Measurements from ENCODE around the gene IGLL5.
"Not testable (repeated sequence)": the region's sequence is repeated elsewhere in the genome, so short reads cannot be mapped to it uniquely, and the experiment has no call there.

The IGLL5 gene

DNA sequence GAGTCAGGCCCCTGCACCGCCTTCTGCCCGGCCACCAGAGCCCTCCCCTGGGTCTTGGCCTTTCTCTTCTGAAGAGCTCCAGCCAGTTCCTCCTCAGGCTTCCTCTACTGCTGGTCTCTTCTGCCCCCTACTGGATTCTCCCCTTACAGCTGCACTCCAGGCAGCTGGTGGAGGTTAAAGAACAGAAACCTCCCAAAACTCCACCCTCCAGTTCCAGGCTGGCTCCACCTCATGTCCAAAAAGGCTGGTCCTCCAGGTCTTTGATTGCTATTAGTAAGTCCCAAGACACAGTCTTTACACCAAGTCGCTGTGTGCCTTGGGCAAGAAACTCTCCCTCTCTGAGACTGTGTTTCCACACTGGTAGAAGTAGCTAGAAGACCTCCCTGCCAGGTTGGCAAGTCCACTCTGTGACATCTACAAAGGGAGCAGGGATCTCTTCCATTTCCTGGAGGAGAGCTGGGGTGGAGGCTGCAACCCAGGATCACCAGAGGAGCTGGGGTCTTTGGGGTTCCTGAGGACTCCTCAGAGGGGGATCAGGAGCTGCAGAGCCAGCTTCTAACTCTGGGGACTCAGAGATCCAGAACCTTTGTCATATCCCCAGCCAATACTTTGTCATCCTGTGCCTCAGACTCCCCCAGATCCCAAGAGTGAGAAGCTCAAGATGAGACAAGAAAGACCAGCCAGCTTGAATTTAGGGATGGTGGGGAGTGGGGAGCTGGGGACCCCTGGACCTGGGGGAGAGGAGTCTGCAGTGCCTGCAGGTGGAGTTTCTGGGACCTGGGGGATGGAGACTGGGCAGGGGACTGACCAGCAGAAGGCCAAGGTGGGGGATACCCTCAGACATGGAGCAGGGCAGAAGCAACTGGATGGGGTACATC lies 3.4 kb upstream of the IGLL5 start:
- DNase-seq (ENCODE audit: low read depth): no peak

DNA sequence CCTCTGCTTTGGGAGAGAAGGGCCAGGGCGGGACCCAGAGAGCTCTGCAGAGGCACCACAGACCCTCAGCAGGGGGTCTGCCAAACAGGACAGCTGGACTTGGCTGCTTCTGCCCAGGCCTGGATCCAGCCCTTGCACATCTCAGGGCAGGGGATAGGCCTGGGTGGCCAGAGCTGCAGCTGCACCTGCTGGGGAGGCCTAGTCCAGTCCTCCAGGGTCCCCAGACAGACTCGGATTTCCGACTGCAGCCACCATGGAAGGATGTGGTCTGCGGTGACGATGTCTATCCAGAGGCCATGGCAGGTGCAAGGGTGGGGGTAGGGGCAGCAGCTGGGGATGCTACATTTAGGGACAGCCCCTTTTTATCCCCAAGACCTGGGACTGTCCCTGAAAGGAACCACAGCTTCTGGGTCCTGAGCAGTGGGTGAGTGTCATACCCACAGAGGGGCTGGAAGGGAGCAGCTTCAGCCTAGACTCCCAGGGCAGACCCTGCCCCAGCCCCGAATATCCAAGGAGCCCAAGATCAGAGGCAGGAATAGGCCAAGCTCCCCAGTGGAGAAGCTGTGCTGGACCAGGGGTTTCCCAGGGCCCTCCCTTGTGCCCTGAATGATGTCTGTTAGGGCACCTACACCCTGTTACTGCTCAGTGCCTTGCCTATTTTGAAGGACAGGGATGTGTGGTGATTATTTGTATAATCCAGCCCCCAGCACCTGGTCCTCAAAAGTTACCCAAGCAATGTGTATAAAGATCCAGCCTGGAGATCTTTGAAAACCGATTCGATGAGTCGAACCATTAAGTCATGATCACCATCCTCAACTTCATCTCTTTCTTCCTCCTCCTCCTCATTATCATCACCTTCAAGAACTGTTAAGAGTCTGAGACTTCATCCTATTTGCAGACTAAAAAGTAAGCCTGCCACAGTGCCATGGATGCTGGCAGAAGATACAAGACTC lies 2.5 kb upstream of the IGLL5 start:
- no peak for DNase-seq (ENCODE audit: low read depth)

DNA sequence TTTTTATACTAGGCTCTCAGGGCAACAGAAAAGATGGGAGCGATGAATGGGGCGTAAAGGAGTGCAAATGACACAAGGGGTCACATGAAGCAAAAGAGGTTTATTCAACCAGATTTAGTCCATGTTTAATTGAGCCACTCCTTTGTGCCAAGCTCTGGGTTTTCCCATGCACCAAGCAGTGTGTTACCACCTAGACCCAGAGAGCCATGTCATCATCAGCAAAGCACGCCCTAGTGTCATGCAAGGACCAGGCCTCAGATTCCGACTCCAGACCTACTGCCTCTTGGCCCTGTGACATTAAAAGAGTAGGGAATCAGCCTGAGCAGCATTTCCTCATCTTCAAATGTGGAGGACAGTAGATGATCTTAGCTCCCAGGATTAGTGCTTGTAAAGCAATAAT lies 1.1 kb upstream of the IGLL5 start:
- no peak for DNase-seq (ENCODE audit: low read depth)

DNA sequence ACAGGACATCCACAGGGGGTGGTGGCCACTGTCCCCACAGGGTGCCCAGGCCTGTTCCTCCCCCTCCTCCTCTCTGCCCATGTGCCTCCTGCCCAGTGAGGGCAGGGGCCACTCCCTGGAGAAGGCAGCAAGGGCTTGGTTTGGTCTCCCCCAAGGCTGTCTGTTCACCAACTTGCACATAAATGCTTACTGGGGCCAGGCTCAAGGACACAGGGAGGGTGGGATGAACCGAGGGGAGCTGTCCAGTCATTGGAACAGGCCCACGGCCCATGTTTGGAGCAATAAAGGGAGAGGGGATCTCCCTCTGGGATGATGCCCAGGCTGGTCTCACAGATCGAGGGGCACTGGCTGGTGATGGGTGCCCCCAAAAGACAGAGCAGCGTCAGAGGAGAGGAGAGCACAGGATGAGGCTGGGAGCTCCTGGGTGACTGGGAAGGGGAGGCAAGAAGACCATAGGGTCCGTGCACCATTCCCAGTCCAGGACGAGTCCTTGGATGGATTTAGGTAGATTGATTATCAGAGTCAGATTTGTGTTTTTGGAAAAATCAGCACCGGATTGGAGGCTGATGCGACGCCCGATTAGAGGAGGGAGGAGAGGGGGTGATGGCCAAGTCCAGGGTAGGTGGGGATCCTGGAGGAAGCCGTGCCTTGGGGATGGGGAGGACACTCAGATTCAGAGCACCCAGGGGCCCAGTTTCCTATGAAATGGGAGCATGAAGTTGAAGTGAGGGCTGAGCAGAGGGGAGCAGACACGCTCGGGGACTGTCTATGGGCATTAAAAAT lies 1.1 kb downstream of the IGLL5 start:
- no peak for DNase-seq (ENCODE audit: low read depth)

DNA sequence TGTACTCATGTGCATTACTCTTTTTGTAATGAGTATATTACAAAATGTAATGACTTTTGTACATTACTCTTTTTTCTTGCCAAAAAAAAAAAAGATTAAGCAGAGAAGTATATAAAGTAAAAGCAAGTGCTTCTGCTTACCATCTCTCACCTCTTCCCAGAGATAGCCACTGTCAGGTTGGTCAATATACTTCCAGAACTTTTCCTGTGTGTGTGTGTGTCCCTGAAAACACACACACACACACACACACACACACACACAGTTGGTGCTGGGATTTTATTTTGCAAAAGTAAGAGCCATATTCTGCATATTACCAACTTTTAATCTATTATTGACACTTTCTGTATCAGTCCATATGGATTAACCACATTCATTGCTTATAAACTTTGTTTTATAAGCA lies 2.5 kb downstream of the IGLL5 start:
- DNase-seq (ENCODE audit: low read depth): no peak

DNA sequence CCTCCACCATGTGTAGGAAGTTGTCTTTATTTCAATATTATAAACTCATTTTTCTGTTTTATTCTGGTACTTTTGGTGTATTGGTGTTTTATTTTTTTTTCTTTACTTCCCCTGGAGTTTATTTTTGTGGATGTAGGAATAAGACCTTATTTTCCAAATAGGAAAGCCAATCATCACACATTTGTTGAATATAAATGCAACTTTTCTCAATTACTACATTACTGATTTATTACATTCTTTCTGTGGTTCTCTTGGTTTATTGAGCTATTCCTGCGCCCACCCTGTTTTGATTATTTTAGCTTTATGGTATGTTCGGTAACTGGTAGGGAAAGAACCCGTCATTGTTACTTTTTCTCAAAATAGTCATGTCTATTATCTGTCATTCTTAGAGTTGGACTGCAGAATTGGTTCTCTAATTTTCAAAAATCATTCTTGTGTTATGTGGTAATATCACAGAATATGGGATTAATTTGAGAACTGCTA lies 3.6 kb downstream of the IGLL5 start:
- DNase-seq (ENCODE audit: low read depth): no peak

DNA sequence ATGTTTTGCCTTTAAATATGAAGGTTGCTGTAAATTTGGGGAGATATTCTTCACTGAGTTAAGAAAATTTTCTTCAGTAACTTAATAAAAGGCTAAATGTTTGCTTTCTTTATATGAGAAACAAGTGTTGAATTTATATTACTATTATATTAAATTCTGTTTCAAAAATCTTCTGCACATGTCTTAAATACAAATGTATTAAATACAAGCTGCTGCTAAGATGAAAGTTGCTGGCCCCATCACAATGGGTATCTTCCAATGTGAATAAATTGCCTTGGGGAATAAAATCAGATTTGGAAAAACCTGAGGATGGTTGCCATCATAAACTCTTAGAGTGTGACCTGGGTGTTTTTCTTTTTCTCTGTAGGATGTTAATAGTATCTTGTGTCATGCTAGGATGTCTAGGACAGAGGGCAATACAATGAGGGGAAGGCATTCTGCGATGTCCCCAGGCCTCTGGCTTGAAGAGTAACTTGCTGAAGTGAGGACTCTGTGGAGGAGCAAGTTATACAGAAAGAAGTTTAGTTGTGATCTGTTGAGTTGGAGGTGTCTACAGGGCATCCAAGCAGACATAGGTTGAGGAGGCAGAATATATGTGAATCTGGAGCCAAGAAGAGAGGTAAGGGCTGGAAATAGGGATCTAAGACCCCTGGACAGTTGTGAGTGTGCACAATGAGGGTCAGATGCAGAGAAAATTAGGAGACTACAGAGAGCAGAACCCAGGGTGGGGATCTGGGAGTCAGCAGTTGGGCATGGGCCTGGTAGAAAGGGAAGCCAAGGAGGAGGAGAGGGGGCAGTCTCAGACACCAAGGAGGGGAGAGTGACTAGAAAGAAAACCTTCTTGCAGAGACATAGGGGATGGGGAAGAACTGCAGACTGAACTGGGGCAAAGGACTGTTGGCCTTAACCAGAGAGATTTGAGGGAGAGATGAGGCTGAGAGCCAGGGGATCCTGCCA lies 4.8 kb downstream of the IGLL5 start:
- no peak for DNase-seq (ENCODE audit: low read depth)

DNA sequence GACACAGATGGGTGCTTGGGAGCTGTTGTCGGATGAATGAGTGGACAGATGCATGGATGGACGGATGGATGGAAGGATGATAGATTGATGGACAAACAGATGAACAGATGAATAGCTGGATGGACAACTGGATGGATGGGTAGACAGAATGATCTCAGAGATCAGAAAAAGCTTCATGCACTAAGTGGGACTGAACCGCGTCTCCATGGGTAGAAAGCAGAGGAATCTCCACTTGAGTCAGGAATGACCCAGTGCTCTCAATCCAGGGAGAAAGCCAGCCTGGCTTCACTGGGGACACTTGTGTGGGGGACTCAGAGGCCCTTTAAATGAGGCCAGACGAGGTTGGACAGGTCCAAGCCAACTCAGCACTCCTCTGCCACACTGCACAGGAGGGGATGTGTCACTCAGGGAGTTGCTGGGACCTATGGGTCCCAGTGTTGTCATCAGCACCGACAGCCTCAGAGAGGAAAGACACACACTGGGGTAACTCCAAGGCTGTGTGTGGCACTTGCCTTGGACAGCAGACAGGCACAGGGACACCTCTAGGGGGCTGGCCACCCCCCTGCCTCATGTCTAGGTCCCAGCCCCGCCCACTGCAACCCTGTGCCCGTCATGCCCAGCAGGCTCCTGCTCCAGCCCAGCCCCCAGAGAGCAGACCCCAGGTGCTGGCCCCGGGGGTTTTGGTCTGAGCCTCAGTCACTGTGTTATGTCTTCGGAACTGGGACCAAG lies 5.6 kb downstream of the IGLL5 start:
- no peak for DNase-seq (ENCODE audit: low read depth)

DNA sequence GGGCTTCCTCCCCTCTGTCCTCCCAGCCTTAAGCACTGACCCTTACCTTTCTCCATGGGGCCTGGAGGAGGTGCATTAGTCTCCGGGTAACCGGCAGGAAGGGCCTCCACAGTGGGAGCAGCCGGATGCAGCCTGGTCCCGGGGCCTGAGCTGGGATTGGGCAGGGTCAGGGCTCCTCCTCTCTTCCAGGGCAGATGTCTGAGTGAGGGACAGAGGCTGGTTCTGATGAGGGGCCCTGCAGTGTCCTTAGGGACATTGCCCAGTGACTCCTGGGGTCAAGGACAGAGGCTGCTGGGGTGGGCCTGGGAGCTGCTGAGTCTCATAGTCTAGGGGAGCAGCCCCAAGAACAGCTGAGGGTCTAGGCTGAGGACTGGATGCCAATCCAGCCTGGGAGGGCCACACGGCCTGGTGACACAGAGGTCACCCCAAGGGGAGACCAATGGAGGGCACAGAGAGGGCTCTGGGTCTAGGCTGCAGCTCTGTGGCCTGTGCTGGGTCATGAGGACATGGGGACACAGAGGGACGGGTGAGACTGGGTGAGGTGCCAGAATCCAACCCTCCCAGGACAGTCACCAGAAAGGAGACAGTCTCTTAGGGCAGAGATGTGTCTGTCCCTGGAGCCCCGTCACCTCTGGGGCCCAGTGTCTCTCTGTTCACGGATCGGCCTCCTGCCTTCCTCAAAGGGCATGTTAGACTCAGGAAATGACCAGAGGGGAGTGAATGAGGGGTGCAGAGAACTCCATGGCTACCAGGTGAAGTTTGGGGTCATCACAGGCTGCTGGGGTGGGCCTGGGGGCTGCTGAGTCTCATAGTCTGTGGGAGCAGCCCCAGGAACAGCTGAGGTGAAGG lies 6.5 kb downstream of the IGLL5 start:
- no peak for DNase-seq (ENCODE audit: low read depth)

DNA sequence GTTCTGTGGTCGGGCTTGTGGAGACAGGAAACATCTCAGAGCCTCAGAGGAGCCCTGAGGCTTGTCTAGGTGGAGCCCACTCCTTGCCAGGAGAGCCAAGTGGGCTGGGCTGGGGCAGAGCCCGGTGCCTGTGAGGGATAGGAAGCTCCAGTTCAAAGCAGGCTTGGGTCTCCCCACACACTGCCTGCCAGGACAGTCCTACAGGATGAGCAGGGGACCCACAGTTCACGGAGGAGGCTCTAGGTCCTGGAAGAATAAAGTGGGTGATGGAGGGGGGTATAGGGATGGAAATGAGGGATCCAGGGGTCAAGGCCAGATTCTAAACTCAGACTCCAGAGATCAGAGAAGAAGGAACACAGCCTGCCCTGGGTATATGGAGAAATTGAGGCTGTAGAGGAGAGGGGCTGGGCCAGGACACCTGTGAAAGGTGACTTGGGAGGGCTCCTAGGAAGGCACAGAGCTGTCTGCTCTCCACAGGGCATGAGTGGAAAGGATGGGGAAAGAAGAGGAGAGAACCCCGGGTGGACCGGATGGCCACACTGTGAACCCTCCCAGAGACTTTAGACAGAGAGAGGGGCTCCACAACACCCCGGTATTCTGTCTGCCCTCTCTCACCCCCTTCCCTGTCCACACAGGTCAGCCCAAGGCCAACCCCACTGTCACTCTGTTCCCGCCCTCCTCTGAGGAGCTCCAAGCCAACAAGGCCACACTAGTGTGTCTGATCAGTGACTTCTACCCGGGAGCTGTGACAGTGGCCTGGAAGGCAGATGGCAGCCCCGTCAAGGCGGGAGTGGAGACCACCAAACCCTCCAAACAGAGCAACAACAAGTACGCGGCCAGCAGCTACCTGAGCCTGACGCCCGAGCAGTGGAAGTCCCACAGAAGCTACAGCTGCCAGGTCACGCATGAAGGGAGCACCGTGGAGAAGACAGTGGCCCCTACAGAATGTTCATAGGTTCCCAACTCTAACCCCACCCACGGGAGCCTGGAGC lies 7.4 kb downstream of the IGLL5 start:
- no peak for DNase-seq (ENCODE audit: low read depth)

DNA sequence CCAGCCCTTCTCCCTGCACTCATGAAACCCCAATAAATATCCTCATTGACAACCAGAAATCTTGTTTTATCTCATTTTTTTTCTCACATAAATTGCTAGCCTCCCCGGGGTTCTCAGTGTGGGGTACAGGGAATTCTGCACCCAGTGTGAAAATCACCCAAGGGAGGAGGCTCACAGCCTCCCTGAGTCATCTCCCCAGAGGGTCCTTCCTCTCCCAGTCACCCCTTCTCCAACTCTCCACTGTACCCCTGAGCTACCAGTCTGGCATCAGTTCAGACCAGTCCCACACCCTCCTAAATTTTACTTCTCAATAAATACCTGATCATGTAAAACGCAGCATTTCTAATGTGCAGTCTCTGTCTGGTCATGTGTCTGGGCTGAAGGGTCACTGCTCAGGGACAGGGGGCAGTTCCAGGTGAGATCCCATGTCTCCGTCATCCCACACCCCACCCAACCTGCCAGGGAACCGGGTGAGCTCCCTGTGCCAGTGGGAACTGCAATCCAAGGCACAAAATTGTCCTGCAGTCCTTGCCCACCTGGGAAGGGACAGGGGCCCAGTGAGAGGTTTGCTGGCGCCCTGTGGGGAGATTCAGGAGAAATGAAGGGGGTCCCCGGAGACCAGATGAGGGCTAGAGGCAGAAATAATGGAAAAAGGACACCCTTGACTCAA lies 8.3 kb downstream of the IGLL5 start:
- no peak for DNase-seq (ENCODE audit: low read depth)

DNA sequence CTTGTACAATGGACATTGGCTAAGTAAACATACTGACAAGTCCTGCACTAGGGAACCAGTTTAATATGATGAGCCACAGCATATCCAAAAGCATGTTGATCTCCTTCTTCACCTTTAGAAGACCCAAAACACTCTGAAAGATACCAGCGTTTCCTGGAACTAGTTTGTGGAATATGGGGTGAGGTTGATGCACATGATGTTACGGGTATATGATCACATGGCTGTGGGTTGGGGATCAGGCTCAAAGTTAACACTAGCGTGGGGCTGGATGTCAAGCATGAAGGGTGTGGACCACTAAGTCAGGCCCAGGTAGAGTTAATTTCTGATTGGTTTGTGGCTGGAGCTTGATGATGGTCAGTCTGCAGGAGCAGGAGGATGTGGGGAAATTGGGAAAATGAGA lies 9.0 kb downstream of the IGLL5 start:
- no peak for DNase-seq (ENCODE audit: low read depth)

DNA sequence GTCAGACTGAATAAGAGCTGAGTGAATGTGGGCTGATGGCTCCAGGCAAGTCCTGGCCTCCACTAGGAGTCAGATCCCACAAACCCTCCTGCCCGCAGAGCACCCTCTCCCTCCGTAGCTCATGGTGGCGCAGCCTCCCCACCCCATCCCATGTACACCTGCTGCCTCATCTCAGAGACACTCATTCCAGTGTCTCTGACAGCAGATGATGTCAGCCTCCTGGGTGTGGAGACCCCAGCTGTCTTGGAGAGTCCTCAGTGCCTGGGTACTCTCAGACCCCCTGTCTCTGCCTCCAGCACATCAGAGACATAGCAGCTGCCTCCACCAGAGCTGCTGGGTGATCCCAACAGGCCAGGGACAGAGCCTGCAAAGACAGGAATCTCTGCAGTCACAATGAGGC lies 9.5 kb downstream of the IGLL5 start:
- DNase-seq (ENCODE audit: low read depth): no peak

DNA sequence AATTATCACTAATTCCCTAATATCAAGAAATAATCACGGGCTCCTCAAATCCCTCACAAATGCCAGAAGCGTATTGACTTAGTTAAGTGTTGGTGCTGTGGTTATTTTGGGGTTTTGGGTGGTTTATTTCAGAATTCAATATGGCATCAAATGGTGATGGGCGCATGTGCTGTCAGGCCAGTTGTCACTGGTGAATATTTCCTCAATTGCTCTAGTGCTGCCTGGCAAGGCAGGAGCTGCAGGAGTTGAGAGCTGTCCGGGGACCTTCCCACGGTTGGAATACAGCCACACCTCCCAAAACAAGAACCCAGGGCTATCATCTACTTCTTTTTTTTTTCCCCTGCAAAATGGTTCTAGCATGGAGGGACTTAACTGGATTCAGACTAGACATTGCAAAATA lies 10.3 kb downstream of the IGLL5 start:
- no peak for DNase-seq (ENCODE audit: low read depth)

DNA sequence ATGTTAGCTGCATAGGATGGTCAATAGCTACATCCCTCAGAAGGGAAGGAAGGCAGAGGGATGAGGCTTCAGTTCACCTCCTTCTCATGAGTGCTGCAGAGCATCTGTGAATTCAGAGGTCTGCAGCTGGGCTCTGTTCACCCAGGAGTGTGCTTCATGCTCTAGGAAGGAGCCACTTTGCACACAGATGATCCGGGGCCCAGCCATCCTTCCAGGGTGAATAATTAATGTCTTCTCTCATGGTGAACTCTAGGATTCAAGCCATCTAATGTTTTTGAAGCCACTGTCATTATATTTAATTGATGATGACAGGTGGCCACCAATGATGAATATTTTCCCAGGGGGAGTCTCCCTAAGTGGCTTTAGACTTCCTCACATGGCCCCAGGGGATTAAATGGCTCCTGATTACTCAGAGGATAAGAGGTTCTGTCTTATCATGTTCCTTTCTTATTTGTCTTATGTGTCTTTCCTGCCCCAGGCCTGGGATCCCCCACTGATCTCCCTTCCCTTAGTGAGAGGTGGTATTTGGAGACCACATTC lies 10.9 kb downstream of the IGLL5 start:
- DNase-seq (ENCODE audit: low read depth): not testable (repeated sequence)

DNA sequence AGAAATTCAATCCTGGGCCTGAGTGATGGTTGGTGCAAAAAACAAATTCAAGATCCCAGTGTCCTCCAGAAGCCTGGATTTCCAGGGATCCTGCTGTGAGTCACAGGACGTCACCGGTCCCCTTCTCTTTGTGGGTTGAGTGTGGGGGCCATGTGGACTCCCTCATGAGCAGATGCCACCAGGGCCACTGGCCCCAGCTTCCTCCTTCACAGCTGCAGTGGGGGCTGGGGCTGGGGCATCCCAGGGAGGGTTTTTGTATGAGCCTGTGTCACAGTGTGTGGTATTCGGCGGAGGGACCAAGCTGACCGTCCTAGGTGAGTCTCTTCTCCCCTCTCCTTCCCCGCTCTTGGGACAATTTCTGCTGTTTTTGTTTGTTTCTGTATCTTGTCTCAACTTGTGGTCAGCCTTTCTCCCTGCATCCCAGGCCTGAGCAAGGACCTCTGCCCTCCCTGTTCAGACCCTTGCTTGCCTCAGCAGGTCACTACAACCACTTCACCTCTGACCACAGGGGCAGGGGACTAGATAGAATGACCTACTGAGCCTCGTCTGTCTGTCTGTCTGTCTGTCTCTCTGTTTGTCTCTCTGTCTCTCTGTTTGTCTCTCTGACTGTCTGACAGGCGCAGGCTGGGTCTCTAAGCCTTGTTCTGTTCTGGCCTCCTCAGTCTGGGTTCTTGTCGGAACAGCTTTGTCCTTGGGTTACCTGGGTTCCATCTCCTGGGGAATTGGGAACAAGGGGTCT lies 11.9 kb downstream of the IGLL5 start:
- DNase-seq (ENCODE audit: low read depth): not testable (repeated sequence)
